HEK293T (cell line): ENCODE data around the gene TNIP3.

Experiments
- CTCF ChIA-PET: fragments of 350-600 bp; formaldehyde crosslinking; extraction: SDS; loops from one replicate; lab custom pipeline; 2021; ENCODE audit warnings: antibody characterized with exemption, inconsistent platforms; lab: Yijun Ruan, JAX
- POLR2A ChIA-PET: fragments of 350-600 bp; formaldehyde crosslinking; extraction: SDS; loops from one replicate; lab custom pipeline; 2020; ENCODE audit warnings: antibody characterized with exemption, inconsistent platforms; lab: Yijun Ruan, JAX
- DNase-seq: peaks from one replicate; pipeline ENCODE4 v3.0.0; 2012; ENCODE audit warnings: mixed read lengths; ENCODE audit errors: extremely low spot score
- ARNT ChIP-seq: fragments of 450-650 bp; IDR thresholded peaks from 2 replicates; pipeline ENCODE4 v1.6.1; 2017; ENCODE audit warnings: mild to moderate bottlenecking
- BHLHE40 ChIP-seq: fragments of 450-650 bp; IDR thresholded peaks from 2 replicates; pipeline ENCODE4 v1.6.1; 2016; ENCODE audit warnings: mild to moderate bottlenecking, moderate library complexity, borderline replicate concordance
- CTBP1 ChIP-seq: fragments of 450-650 bp; IDR thresholded peaks from 2 replicates; pipeline ENCODE4 v1.6.1; 2016; ENCODE audit warnings: borderline replicate concordance
- ELF4 ChIP-seq: fragments of 450-650 bp; IDR thresholded peaks from 2 replicates; pipeline ENCODE4 v1.6.1; 2017; ENCODE audit warnings: antibody characterized with exemption
- FOXA1 ChIP-seq: fragments of 450-650 bp; IDR thresholded peaks from 2 replicates; pipeline ENCODE4 v1.6.1; 2016; ENCODE audit warnings: mild to moderate bottlenecking
- FOXK2 ChIP-seq: fragments of 450-650 bp; IDR thresholded peaks from 2 replicates; pipeline ENCODE4 v1.6.1; 2016; ENCODE audit warnings: mild to moderate bottlenecking
- FOXM1 ChIP-seq: fragments of 450-650 bp; IDR thresholded peaks from 2 replicates; pipeline ENCODE4 v1.6.1; 2017; ENCODE audit warnings: mild to moderate bottlenecking, borderline replicate concordance
- HDGF ChIP-seq: fragments of 450-650 bp; IDR thresholded peaks from 2 replicates; pipeline ENCODE4 v1.6.1; 2017; ENCODE audit warnings: antibody characterized with exemption, borderline replicate concordance
- L3MBTL2 ChIP-seq: fragments of 450-650 bp; conservative IDR thresholded peaks from 2 replicates; pipeline ENCODE4 v1.6.1; 2016; ENCODE audit warnings: mild to moderate bottlenecking
- LEF1 ChIP-seq: fragments of 450-650 bp; IDR thresholded peaks from 2 replicates; pipeline ENCODE4 v1.6.1; 2017; ENCODE audit warnings: mild to moderate bottlenecking, borderline replicate concordance
- NFRKB ChIP-seq: fragments of 450-650 bp; IDR thresholded peaks from 2 replicates; pipeline ENCODE4 v1.6.1; 2016; ENCODE audit warnings: mild to moderate bottlenecking, moderate library complexity
- PKNOX1 ChIP-seq: fragments of 450-650 bp; IDR thresholded peaks from 2 replicates; pipeline ENCODE4 v1.6.1; 2016
- SP1 ChIP-seq: fragments of 450-650 bp; IDR thresholded peaks from 2 replicates; pipeline ENCODE4 v1.6.1; 2017
- SUZ12 ChIP-seq: fragments of 450-650 bp; IDR thresholded peaks from 2 replicates; pipeline ENCODE4 v1.6.1; 2016; ENCODE audit warnings: mild to moderate bottlenecking
- TARDBP ChIP-seq: fragments of 450-650 bp; IDR thresholded peaks from 2 replicates; pipeline ENCODE4 v1.6.1; 2016
- ZNF384 ChIP-seq: fragments of 450-650 bp; IDR thresholded peaks from 2 replicates; pipeline ENCODE4 v1.6.1; 2016

The TNIP3 gene

GRCh38 chr4:121146530-121146929 lies 17.6 kb downstream of the TNIP3 start:
- TF ChIP-seq ARNT (no peak), TARDBP (no peak), PKNOX1 (no peak), CTBP1 (no peak), ELF4 (no peak), HDGF (no peak), FOXM1 (no peak), ZNF384 (no peak), SUZ12 (no peak), L3MBTL2 (no peak), SP1 (no peak), FOXK2 (no peak), FOXA1 (no peak), NFRKB (no peak), BHLHE40 (no peak), LEF1 (no peak)
- ChIA-PET POLR2A (no interaction called here), CTCF (no interaction called here)
- DNase-seq = no peak

GRCh38 chr4:121145430-121145829 lies 18.7 kb downstream of the TNIP3 start:
- ChIA-PET POLR2A (no interaction called here), CTCF (no interaction called here)
- TF ChIP-seq CTBP1 = no peak
- no peak for TF ChIP-seq ZNF384
- TF ChIP-seq NFRKB = no peak
- no peak for TF ChIP-seq PKNOX1
- no peak for TF ChIP-seq SP1
- no peak for TF ChIP-seq LEF1
- no peak for TF ChIP-seq L3MBTL2
- TF ChIP-seq ELF4 = no peak
- TF ChIP-seq ARNT = no peak
- TF ChIP-seq TARDBP = no peak
- DNase-seq = no peak

- no peak for DNase-seq
- ChIA-PET POLR2A (no interaction called here), CTCF (no interaction called here)
- TF ChIP-seq PKNOX1 = no peak
- no peak for TF ChIP-seq HDGF
- TF ChIP-seq LEF1 = no peak
- TF ChIP-seq BHLHE40 = no peak
- no peak for TF ChIP-seq NFRKB
- TF ChIP-seq ARNT = no peak
- TF ChIP-seq L3MBTL2 = no peak
- no peak for TF ChIP-seq FOXM1
- no peak for TF ChIP-seq FOXA1
- no peak for TF ChIP-seq FOXK2
- TF ChIP-seq ELF4 = no peak
- no peak for TF ChIP-seq ZNF384
- TF ChIP-seq SP1 = no peak
- no peak for TF ChIP-seq SUZ12
These were observed 20.1 kb downstream of the TNIP3 start for GRCh38 chr4:121144021-121144420.

GRCh38 chr4:121143131-121143530 lies 21.0 kb downstream of the TNIP3 start:
- ChIA-PET CTCF (no interaction called here), POLR2A (no interaction called here)
- no peak for DNase-seq
- TF ChIP-seq PKNOX1 (no peak), SP1 (no peak), SUZ12 (no peak), BHLHE40 (no peak), CTBP1 (no peak)

- DNase-seq = no peak
- TF ChIP-seq NFRKB (no peak), TARDBP (no peak), LEF1 (no peak), ELF4 (no peak), ARNT (no peak), HDGF (no peak), CTBP1 (no peak), FOXA1 (no peak), BHLHE40 (no peak), SUZ12 (no peak), ZNF384 (no peak), SP1 (no peak), L3MBTL2 (no peak), FOXM1 (no peak), FOXK2 (no peak), PKNOX1 (no peak)
- POLR2A ChIA-PET = no interaction called here
- CTCF ChIA-PET = no interaction called here
These were observed 23.2 kb downstream of the TNIP3 start for GRCh38 chr4:121140716-121141460.
